WTC11 (cell line): ENCODE measurements around the gene CFDP1. TPM values are rescaled to one million over a fixed set of nuclear protein-coding genes. Genes with fewer than 3 reads are reported as not detected.
A peak's percentile ranks its signal among the peaks of the same experiment; 100 is the strongest.

Experiments used
- ATAC-seq: fragments of 200-7000 bp; cut with Tn5 transposase; 2 replicates; pipeline ENCODE4 v1.10.0; 2021; ENCODE audit warnings: mild to moderate bottlenecking, moderate library complexity
- CTCF ChIA-PET: fragments of 300-600 bp; sonication (Branson Sonifier 250); formaldehyde crosslinking; loops from one replicate; lab custom pipeline; 2021; ENCODE audit warnings: antibody characterized with exemption; lab: Charles Lee
- POLR2A ChIA-PET: fragments of 350-600 bp; sonication (Branson Sonifier 250); formaldehyde crosslinking; loops from one replicate; lab custom pipeline; 2021; ENCODE audit warnings: antibody characterized with exemption; lab: Charles Lee
- DNase-seq: peaks from one replicate; pipeline ENCODE4 v3.0.0; 2021; ENCODE audit warnings: low spot score
- H3K27ac Mint-ChIP-seq: 2 replicates; pipeline ENCODE4 v1.8.0; 2021; ENCODE audit warnings: mixed read lengths
- H3K27me3 Mint-ChIP-seq: 2 replicates; pipeline ENCODE4 v1.8.0; 2021; ENCODE audit warnings: low read depth, mild to moderate bottlenecking, moderate library complexity, mixed read lengths
- H3K36me3 Mint-ChIP-seq: 2 replicates; pipeline ENCODE4 v1.8.0; 2021; ENCODE audit warnings: mixed read lengths
- H3K4me1 Mint-ChIP-seq: 2 replicates; pipeline ENCODE4 v1.8.0; 2022; ENCODE audit warnings: mixed read lengths
- H3K4me3 Mint-ChIP-seq: 2 replicates; pipeline ENCODE4 v1.8.0; 2021; ENCODE audit warnings: mild to moderate bottlenecking, moderate library complexity, mixed read lengths
- H3K9me3 Mint-ChIP-seq: 2 replicates; pipeline ENCODE4 v1.8.0; 2021; ENCODE audit warnings: mixed read lengths
- ELF4 ChIP-seq: sonication (generic); formaldehyde crosslinking; IDR thresholded peaks from 2 replicates; pipeline ENCODE4 v1.8.1; 2022; ENCODE audit warnings: low read depth, mild to moderate bottlenecking, moderate library complexity, missing genetic modification reagents
- FOXJ3 ChIP-seq: sonication (generic); formaldehyde crosslinking; IDR thresholded peaks from 2 replicates; pipeline ENCODE4 v1.9.0; 2021; ENCODE audit warnings: missing genetic modification reagents, mild to moderate bottlenecking, borderline replicate concordance
- GTF2I ChIP-seq: fragments of 250-450 bp; sonication (Bioruptor Pico); conservative IDR thresholded peaks from 2 replicates; pipeline ENCODE4 v1.4.0; 2021; ENCODE audit warnings: mild to moderate bottlenecking
- HMGA2 ChIP-seq: fragments of 250-450 bp; sonication (Bioruptor Pico); IDR thresholded peaks from 2 replicates; pipeline ENCODE4 v1.4.0; 2021; ENCODE audit warnings: mild to moderate bottlenecking, moderate library complexity
- JUN ChIP-seq: sonication (generic); formaldehyde crosslinking; IDR thresholded peaks from 2 replicates; pipeline ENCODE4 v1.8.0; 2023; ENCODE audit warnings: mild to moderate bottlenecking, missing genetic modification reagents
- MYBL2 ChIP-seq: sonication (generic); formaldehyde crosslinking; IDR thresholded peaks from 2 replicates; pipeline ENCODE4 v1.8.1; 2023; ENCODE audit warnings: mild to moderate bottlenecking, moderate library complexity, missing genetic modification reagents
- NFE2L1 ChIP-seq: sonication (generic); formaldehyde crosslinking; IDR thresholded peaks from 2 replicates; pipeline ENCODE4 v1.8.1; 2023; ENCODE audit warnings: missing genetic modification reagents
- SMAD4 ChIP-seq: sonication (generic); formaldehyde crosslinking; IDR thresholded peaks from 2 replicates; pipeline ENCODE4 v1.8.0; 2022; ENCODE audit warnings: mild to moderate bottlenecking, missing genetic modification reagents
- TCF7 ChIP-seq: sonication (generic); formaldehyde crosslinking; IDR thresholded peaks from 2 replicates; pipeline ENCODE4 v1.8.0; 2022; ENCODE audit warnings: mild to moderate bottlenecking, low read depth, missing genetic modification reagents, moderate library complexity
- TEAD1 ChIP-seq: sonication (generic); formaldehyde crosslinking; IDR thresholded peaks from 2 replicates; pipeline ENCODE4 v1.8.0; 2022; ENCODE audit warnings: mild to moderate bottlenecking, missing genetic modification reagents
- TEAD4 ChIP-seq: sonication (generic); formaldehyde crosslinking; IDR thresholded peaks from 2 replicates; pipeline ENCODE4 v1.8.0; 2022; ENCODE audit warnings: mild to moderate bottlenecking, missing genetic modification reagents
- ZNF121 ChIP-seq: sonication (generic); formaldehyde crosslinking; IDR thresholded peaks from 2 replicates; pipeline ENCODE4 v1.8.0; 2023; ENCODE audit warnings: missing genetic modification reagents
- ZNF396 ChIP-seq: fragments of 250-450 bp; sonication (Bioruptor Pico); IDR thresholded peaks from 2 replicates; pipeline ENCODE4 v1.8.0; 2021; ENCODE audit warnings: mild to moderate bottlenecking, moderate library complexity, borderline replicate concordance
- total RNA-seq: library from RNA; stranded (reverse); gene quantifications from 3 replicates; pipeline ENCODE4 v1.2.3, GENCODE V29; 2021
- TF ChIP-seq, protein P1 (sequence below): sonication (generic); formaldehyde crosslinking; IDR thresholded peaks from 2 replicates; pipeline ENCODE4 v1.8.1; 2022; ENCODE audit warnings: mild to moderate bottlenecking, moderate library complexity, missing genetic modification reagents
- TF ChIP-seq, protein P2 (sequence below): sonication (generic); formaldehyde crosslinking; IDR thresholded peaks from 2 replicates; pipeline ENCODE4 v1.8.1; 2023; ENCODE audit warnings: mild to moderate bottlenecking, missing genetic modification reagents
- TF ChIP-seq, protein P3 (sequence below): sonication (generic); formaldehyde crosslinking; IDR thresholded peaks from 2 replicates; pipeline ENCODE4 v1.8.0; 2022; ENCODE audit warnings: missing genetic modification reagents
- TF ChIP-seq, protein P4 (sequence below): sonication (generic); formaldehyde crosslinking; IDR thresholded peaks from 2 replicates; pipeline ENCODE4 v1.8.1; 2022; ENCODE audit warnings: low read depth, missing genetic modification reagents, borderline replicate concordance
- TF ChIP-seq, protein P5 (sequence below): sonication (generic); formaldehyde crosslinking; IDR thresholded peaks from 2 replicates; pipeline ENCODE4 v1.8.1; 2022; ENCODE audit warnings: low read depth, mild to moderate bottlenecking, moderate library complexity, missing genetic modification reagents, borderline replicate concordance
- TF ChIP-seq, protein P6 (sequence below): fragments of 200-600 bp; IDR thresholded peaks from 2 replicates; pipeline ENCODE4 v1.8.0; 2022; ENCODE audit warnings: antibody characterized with exemption
- TF ChIP-seq, protein P7 (sequence below): sonication (generic); formaldehyde crosslinking; IDR thresholded peaks from 2 replicates; pipeline ENCODE4 v1.8.0; 2022; ENCODE audit warnings: mild to moderate bottlenecking, missing genetic modification reagents

Gene CFDP1
- total RNA-seq, 1 experiment from 2014 or later, result 79.2 TPM

DNA sequence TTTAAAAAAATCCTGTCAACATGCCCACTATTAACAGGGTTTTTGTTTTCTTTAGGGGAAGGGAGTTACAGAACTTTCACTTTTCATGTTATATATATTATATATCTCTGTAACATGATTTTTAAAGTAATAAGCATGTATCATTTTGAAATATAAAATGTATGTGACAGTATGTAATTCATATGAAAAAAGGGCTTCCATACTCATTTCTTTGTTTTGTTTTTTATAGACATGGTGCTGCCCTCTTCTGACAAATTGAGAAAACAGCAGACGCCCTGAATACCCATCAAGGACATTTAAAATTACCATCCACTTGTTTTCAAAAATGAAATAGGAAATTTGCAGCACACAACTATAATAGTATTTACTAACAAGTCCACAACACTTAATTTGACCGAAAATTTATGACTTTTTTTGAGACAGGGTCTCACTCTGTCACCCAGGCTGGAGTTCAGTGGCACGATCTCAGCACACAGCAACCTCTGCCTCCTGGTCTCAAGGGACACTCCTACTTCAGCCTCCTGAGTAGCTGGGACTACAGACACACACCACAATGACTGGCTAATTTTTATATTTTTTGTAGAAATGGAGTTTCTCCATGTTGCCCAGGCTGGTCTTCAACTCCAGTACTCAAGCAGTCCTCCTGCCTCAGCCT is 30.4 kb downstream of the CFDP1 start (continued):
- TF ChIP-seq JUN, result no peak
- TF ChIP-seq NFE2L1 (CRISPR knock-in tag), result no peak

DNA sequence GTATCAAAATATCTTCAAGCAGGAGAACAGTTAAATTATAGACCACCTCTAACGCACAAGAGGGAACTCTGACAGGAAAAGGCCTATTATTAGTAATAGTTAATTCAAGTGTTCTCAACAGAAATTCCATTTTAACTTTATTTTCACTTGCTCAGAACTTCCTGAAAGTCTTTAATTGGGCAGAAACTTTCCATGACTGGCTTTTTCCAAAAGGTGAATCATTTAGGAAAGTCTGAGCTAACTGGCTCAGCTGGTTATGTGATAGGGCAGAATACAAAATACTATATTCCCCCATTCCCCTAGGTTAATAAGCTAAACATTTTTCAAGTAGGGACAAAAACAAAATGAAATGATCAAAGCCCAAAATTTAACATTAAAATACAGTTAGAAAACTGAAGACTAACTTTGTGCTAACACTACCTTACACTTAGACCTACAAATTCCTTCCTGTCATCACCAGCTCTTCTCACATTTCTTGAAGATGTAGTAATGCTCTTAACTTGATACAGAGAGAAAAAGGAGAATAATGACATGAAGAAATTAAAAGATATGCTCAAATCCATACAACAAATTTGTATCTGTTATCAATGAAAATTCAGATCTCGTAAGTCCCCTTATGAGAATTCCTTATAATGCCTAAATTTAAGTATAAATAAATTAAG is 31.0 kb downstream of the CFDP1 start:
- POLR2A ChIA-PET, result no interaction called here
- no peak for DNase-seq
- TF ChIP-seq TEAD1 (CRISPR knock-in tag) (no peak), TEAD4 (no peak), HMGA2 (CRISPR knock-in tag) (no peak)
- TF ChIP-seq, protein P1, sequence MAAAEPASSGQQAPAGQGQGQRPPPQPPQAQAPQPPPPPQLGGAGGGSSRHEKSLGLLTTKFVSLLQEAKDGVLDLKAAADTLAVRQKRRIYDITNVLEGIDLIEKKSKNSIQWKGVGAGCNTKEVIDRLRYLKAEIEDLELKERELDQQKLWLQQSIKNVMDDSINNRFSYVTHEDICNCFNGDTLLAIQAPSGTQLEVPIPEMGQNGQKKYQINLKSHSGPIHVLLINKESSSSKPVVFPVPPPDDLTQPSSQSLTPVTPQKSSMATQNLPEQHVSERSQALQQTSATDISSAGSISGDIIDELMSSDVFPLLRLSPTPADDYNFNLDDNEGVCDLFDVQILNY (CRISPR knock-in tag), result no peak
- TF ChIP-seq, protein P2, sequence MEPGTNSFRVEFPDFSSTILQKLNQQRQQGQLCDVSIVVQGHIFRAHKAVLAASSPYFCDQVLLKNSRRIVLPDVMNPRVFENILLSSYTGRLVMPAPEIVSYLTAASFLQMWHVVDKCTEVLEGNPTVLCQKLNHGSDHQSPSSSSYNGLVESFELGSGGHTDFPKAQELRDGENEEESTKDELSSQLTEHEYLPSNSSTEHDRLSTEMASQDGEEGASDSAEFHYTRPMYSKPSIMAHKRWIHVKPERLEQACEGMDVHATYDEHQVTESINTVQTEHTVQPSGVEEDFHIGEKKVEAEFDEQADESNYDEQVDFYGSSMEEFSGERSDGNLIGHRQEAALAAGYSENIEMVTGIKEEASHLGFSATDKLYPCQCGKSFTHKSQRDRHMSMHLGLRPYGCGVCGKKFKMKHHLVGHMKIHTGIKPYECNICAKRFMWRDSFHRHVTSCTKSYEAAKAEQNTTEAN (CRISPR knock-in tag), result no peak
- Mint-ChIP-seq H3K27ac (0 out of 2 replicates have a peak overlapping the region, but pooled peaks have one; percentile 55), H3K27me3 (no peaks in the 10 kb centered on the region), H3K4me3 (no peak overlapping the region), H3K4me1 (no peaks in the 10 kb centered on the region), H3K9me3 (no peaks in the 10 kb centered on the region), H3K36me3 (peaks cover 26% of the 10 kb centered on the region)
- no peak for ATAC-seq
- CTCF ChIA-PET, result interaction anchor here (0.8 to 1.3 kb wide), 2 partner anchors 10 to 17 kb away, joined by 3 read pairs; no protein-coding TSS in a partner anchor

DNA sequence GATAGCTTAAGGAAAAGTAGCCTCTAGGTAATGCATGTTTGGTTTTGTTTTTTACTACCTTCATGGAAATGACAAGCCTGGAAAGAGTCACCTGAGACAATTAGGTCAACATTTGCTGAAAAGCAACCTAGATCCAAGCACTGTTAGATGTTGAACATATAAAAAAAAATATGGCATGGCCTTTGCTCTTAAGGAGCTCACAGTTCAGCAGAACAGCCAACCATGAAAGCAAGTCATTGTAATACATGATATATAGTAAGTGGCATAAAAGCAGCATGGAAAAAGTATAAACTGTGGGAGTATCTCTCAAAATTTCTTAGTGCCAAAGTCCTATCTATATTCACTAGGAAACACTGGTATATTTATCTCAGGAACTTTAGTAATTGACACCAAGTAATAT is 31.6 kb downstream of the CFDP1 start:
- H3K36me3 Mint-ChIP-seq, result peaks cover 20% of the 10 kb centered on the region
- H3K9me3 Mint-ChIP-seq, result no peaks in the 10 kb centered on the region
- ATAC-seq, result no peak
- no peak overlapping the region for H3K4me3 Mint-ChIP-seq
- 0 out of 2 replicates have a peak overlapping the region, but pooled peaks have one; percentile 55 for H3K27ac Mint-ChIP-seq
- POLR2A ChIA-PET, result no interaction called here
- H3K27me3 Mint-ChIP-seq, result no peaks in the 10 kb centered on the region
- H3K4me1 Mint-ChIP-seq, result no peaks in the 10 kb centered on the region
- CTCF ChIA-PET, result interaction anchor here (0.7 to 0.8 kb wide), 2 partner anchors 16 to 485 kb away, joined by 3 read pairs; no protein-coding TSS in a partner anchor
- DNase-seq, result no peak
- TF ChIP-seq GTF2I (CRISPR knock-in tag) (no peak), MYBL2 (no peak), ZNF121 (CRISPR knock-in tag) (no peak), ZNF396 (CRISPR knock-in tag) (no peak), SMAD4 (CRISPR knock-in tag) (no peak), TCF7 (CRISPR knock-in tag) (no peak), FOXJ3 (CRISPR knock-in tag) (no peak), ELF4 (CRISPR knock-in tag) (no peak)
- TF ChIP-seq, protein P3, sequence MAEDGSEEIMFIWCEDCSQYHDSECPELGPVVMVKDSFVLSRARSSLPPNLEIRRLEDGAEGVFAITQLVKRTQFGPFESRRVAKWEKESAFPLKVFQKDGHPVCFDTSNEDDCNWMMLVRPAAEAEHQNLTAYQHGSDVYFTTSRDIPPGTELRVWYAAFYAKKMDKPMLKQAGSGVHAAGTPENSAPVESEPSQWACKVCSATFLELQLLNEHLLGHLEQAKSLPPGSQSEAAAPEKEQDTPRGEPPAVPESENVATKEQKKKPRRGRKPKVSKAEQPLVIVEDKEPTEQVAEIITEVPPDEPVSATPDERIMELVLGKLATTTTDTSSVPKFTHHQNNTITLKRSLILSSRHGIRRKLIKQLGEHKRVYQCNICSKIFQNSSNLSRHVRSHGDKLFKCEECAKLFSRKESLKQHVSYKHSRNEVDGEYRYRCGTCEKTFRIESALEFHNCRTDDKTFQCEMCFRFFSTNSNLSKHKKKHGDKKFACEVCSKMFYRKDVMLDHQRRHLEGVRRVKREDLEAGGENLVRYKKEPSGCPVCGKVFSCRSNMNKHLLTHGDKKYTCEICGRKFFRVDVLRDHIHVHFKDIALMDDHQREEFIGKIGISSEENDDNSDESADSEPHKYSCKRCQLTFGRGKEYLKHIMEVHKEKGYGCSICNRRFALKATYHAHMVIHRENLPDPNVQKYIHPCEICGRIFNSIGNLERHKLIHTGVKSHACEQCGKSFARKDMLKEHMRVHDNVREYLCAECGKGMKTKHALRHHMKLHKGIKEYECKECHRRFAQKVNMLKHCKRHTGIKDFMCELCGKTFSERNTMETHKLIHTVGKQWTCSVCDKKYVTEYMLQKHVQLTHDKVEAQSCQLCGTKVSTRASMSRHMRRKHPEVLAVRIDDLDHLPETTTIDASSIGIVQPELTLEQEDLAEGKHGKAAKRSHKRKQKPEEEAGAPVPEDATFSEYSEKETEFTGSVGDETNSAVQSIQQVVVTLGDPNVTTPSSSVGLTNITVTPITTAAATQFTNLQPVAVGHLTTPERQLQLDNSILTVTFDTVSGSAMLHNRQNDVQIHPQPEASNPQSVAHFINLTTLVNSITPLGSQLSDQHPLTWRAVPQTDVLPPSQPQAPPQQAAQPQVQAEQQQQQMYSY, result no peak
- TF ChIP-seq, protein P4, sequence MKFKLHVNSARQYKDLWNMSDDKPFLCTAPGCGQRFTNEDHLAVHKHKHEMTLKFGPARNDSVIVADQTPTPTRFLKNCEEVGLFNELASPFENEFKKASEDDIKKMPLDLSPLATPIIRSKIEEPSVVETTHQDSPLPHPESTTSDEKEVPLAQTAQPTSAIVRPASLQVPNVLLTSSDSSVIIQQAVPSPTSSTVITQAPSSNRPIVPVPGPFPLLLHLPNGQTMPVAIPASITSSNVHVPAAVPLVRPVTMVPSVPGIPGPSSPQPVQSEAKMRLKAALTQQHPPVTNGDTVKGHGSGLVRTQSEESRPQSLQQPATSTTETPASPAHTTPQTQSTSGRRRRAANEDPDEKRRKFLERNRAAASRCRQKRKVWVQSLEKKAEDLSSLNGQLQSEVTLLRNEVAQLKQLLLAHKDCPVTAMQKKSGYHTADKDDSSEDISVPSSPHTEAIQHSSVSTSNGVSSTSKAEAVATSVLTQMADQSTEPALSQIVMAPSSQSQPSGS (CRISPR knock-in tag), result no peak
- TF ChIP-seq, protein P5, sequence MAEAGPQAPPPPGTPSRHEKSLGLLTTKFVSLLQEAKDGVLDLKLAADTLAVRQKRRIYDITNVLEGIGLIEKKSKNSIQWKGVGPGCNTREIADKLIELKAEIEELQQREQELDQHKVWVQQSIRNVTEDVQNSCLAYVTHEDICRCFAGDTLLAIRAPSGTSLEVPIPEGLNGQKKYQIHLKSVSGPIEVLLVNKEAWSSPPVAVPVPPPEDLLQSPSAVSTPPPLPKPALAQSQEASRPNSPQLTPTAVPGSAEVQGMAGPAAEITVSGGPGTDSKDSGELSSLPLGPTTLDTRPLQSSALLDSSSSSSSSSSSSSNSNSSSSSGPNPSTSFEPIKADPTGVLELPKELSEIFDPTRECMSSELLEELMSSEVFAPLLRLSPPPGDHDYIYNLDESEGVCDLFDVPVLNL (CRISPR knock-in tag), result no peak
- TF ChIP-seq, protein P6, sequence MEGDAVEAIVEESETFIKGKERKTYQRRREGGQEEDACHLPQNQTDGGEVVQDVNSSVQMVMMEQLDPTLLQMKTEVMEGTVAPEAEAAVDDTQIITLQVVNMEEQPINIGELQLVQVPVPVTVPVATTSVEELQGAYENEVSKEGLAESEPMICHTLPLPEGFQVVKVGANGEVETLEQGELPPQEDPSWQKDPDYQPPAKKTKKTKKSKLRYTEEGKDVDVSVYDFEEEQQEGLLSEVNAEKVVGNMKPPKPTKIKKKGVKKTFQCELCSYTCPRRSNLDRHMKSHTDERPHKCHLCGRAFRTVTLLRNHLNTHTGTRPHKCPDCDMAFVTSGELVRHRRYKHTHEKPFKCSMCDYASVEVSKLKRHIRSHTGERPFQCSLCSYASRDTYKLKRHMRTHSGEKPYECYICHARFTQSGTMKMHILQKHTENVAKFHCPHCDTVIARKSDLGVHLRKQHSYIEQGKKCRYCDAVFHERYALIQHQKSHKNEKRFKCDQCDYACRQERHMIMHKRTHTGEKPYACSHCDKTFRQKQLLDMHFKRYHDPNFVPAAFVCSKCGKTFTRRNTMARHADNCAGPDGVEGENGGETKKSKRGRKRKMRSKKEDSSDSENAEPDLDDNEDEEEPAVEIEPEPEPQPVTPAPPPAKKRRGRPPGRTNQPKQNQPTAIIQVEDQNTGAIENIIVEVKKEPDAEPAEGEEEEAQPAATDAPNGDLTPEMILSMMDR, result no peak
- TF ChIP-seq, protein P7, sequence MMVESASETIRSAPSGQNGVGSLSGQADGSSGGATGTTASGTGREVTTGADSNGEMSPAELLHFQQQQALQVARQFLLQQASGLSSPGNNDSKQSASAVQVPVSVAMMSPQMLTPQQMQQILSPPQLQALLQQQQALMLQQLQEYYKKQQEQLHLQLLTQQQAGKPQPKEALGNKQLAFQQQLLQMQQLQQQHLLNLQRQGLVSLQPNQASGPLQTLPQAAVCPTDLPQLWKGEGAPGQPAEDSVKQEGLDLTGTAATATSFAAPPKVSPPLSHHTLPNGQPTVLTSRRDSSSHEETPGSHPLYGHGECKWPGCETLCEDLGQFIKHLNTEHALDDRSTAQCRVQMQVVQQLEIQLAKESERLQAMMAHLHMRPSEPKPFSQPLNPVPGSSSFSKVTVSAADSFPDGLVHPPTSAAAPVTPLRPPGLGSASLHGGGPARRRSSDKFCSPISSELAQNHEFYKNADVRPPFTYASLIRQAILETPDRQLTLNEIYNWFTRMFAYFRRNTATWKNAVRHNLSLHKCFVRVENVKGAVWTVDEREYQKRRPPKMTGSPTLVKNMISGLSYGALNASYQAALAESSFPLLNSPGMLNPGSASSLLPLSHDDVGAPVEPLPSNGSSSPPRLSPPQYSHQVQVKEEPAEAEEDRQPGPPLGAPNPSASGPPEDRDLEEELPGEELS (CRISPR knock-in tag), result no peak
